ENCODE results near the gene MCTP1. TPM values are rescaled to one million over a fixed set of nuclear protein-coding genes. Genes with fewer than 3 reads are reported as not detected.

Gene MCTP1
- total RNA-seq, 2 donors from 2014 or later, result 0.28 to 1.2 TPM

- DNase-seq (no peak), ATAC-seq (replicated peaks in 1 of 2) (no peak)
- H3K36me3 Mint-ChIP-seq (ENCODE audit: insufficient read depth in 2 of 2), result peaks cover 0 to 3% of the 10 kb centered on the region in 2 donors
- H3K4me1 Mint-ChIP-seq (ENCODE audit: low read depth), result no peaks in the 10 kb centered on the region
- H3K9me3 Mint-ChIP-seq, result peaks cover 1 to 3% of the 10 kb centered on the region in 2 donors
- no peaks in the 10 kb centered on the region for H3K27me3 Mint-ChIP-seq (ENCODE audit: low read depth)
- H3K4me3 Mint-ChIP-seq, result no peak overlapping the region
- no peak overlapping the region for H3K27ac Mint-ChIP-seq
Observed at GRCh38 chr5:94771742-94772141, 513.2 kb downstream of the MCTP1 start.

GRCh38 chr5:94769996-94770395 is 514.9 kb downstream of the MCTP1 start:
- ATAC-seq (replicated peaks in 1 of 2) (no peak), DNase-seq (no peak)
- Mint-ChIP-seq H3K27ac (no peak overlapping the region), H3K36me3 (ENCODE audit: insufficient read depth in 2 of 2) (peaks cover 0 to 3% of the 10 kb centered on the region in 2 donors), H3K4me3 (no peak overlapping the region), H3K4me1 (ENCODE audit: low read depth) (no peaks in the 10 kb centered on the region), H3K9me3 (peaks cover 1 to 3% of the 10 kb centered on the region in 2 donors), H3K27me3 (ENCODE audit: low read depth) (no peaks in the 10 kb centered on the region)

- ATAC-seq (replicated peaks in 1 of 2), result no peak
- H3K36me3 Mint-ChIP-seq (ENCODE audit: insufficient read depth in 2 of 2), result no peaks in the 10 kb centered on the region
- no peak overlapping the region for H3K4me3 Mint-ChIP-seq
- H3K27me3 Mint-ChIP-seq (ENCODE audit: low read depth), result no peaks in the 10 kb centered on the region
- H3K4me1 Mint-ChIP-seq (ENCODE audit: low read depth), result no peaks in the 10 kb centered on the region
- H3K27ac Mint-ChIP-seq, result no peak overlapping the region
- DNase-seq, result no peak
- H3K9me3 Mint-ChIP-seq, result peaks cover 0 to 1% of the 10 kb centered on the region in 2 donors
Observed at GRCh38 chr5:94761786-94762185, 523.1 kb downstream of the MCTP1 start.

- Mint-ChIP-seq H3K4me3 (no peak overlapping the region), H3K9me3 (peaks cover 0 to 1% of the 10 kb centered on the region in 2 donors), H3K27ac (no peak overlapping the region), H3K36me3 (ENCODE audit: insufficient read depth in 2 of 2) (no peaks in the 10 kb centered on the region), H3K27me3 (ENCODE audit: low read depth) (no peaks in the 10 kb centered on the region), H3K4me1 (ENCODE audit: low read depth) (no peaks in the 10 kb centered on the region)
- DNase-seq, result no peak
- ATAC-seq (replicated peaks in 1 of 2), result no peak
Observed at GRCh38 chr5:94761055-94761454, 523.8 kb downstream of the MCTP1 start.

GRCh38 chr5:94759961-94760360 is 524.9 kb downstream of the MCTP1 start:
- peaks cover 0 to 1% of the 10 kb centered on the region in 2 donors for H3K9me3 Mint-ChIP-seq
- ATAC-seq (replicated peaks in 1 of 2) (no peak), DNase-seq (no peak)
- no peaks in the 10 kb centered on the region for H3K27me3 Mint-ChIP-seq (ENCODE audit: low read depth)
- H3K4me3 Mint-ChIP-seq, result no peak overlapping the region
- H3K27ac Mint-ChIP-seq, result no peak overlapping the region
- H3K4me1 Mint-ChIP-seq (ENCODE audit: low read depth), result no peaks in the 10 kb centered on the region
- no peaks in the 10 kb centered on the region for H3K36me3 Mint-ChIP-seq (ENCODE audit: insufficient read depth in 2 of 2)

- no peak for ATAC-seq (replicated peaks in 1 of 2)
- no peaks in the 10 kb centered on the region for H3K36me3 Mint-ChIP-seq (ENCODE audit: insufficient read depth in 2 of 2)
- DNase-seq, result no peak
- no peaks in the 10 kb centered on the region for H3K9me3 Mint-ChIP-seq
- no peak overlapping the region for H3K27ac Mint-ChIP-seq
- no peak overlapping the region for H3K4me3 Mint-ChIP-seq
- no peaks in the 10 kb centered on the region for H3K27me3 Mint-ChIP-seq (ENCODE audit: low read depth)
- no peaks in the 10 kb centered on the region for H3K4me1 Mint-ChIP-seq (ENCODE audit: low read depth)
Observed at GRCh38 chr5:94759022-94759421, 525.9 kb downstream of the MCTP1 start.

- no peaks in the 10 kb centered on the region for H3K9me3 Mint-ChIP-seq
- H3K4me1 Mint-ChIP-seq (ENCODE audit: low read depth), result no peaks in the 10 kb centered on the region
- ATAC-seq (replicated peaks in 1 of 2), result no peak
- no peak overlapping the region for H3K4me3 Mint-ChIP-seq
- DNase-seq, result no peak
- no peaks in the 10 kb centered on the region for H3K36me3 Mint-ChIP-seq (ENCODE audit: insufficient read depth in 2 of 2)
- no peak overlapping the region for H3K27ac Mint-ChIP-seq
- no peaks in the 10 kb centered on the region for H3K27me3 Mint-ChIP-seq (ENCODE audit: low read depth)
Observed at GRCh38 chr5:94754824-94755223, 530.1 kb downstream of the MCTP1 start.

GRCh38 chr5:94751460-94751859 is 533.4 kb downstream of the MCTP1 start:
- DNase-seq (no peak), ATAC-seq (replicated peaks in 1 of 2) (no peak)
- no peaks in the 10 kb centered on the region for H3K36me3 Mint-ChIP-seq (ENCODE audit: insufficient read depth in 2 of 2)
- no peaks in the 10 kb centered on the region for H3K4me1 Mint-ChIP-seq (ENCODE audit: low read depth)
- no peak overlapping the region for H3K4me3 Mint-ChIP-seq
- H3K9me3 Mint-ChIP-seq, result no peaks in the 10 kb centered on the region
- H3K27ac Mint-ChIP-seq, result no peak overlapping the region
- H3K27me3 Mint-ChIP-seq (ENCODE audit: low read depth), result no peaks in the 10 kb centered on the region

- Mint-ChIP-seq H3K4me1 (ENCODE audit: low read depth) (peaks cover 7% of the 10 kb centered on the region), H3K27ac (no peak overlapping the region), H3K27me3 (ENCODE audit: low read depth) (no peaks in the 10 kb centered on the region), H3K4me3 (no peak overlapping the region), H3K36me3 (ENCODE audit: insufficient read depth in 2 of 2) (no peaks in the 10 kb centered on the region), H3K9me3 (no peaks in the 10 kb centered on the region)
- no peak for ATAC-seq (replicated peaks in 1 of 2)
- DNase-seq, result no peak
Observed at GRCh38 chr5:94750681-94751080, 534.2 kb downstream of the MCTP1 start.

GRCh38 chr5:94749042-94749441 is 535.9 kb downstream of the MCTP1 start:
- DNase-seq (no peak), ATAC-seq (replicated peaks in 1 of 2) (no peak)
- no peaks in the 10 kb centered on the region for H3K36me3 Mint-ChIP-seq (ENCODE audit: insufficient read depth in 2 of 2)
- H3K9me3 Mint-ChIP-seq, result no peaks in the 10 kb centered on the region
- no peak overlapping the region for H3K27ac Mint-ChIP-seq
- peaks cover 12% of the 10 kb centered on the region for H3K4me1 Mint-ChIP-seq (ENCODE audit: low read depth)
- H3K4me3 Mint-ChIP-seq, result no peak overlapping the region
- no peaks in the 10 kb centered on the region for H3K27me3 Mint-ChIP-seq (ENCODE audit: low read depth)

GRCh38 chr5:94748212-94748611 is 536.7 kb downstream of the MCTP1 start:
- ATAC-seq (replicated peaks in 1 of 2) (no peak), DNase-seq (no peak)
- no peaks in the 10 kb centered on the region for H3K9me3 Mint-ChIP-seq
- H3K4me3 Mint-ChIP-seq, result no peak overlapping the region
- H3K27me3 Mint-ChIP-seq (ENCODE audit: low read depth), result no peaks in the 10 kb centered on the region
- H3K27ac Mint-ChIP-seq, result no peak overlapping the region
- H3K36me3 Mint-ChIP-seq (ENCODE audit: insufficient read depth in 2 of 2), result no peaks in the 10 kb centered on the region
- peaks cover 12% of the 10 kb centered on the region for H3K4me1 Mint-ChIP-seq (ENCODE audit: low read depth)

- Mint-ChIP-seq H3K4me3 (no peak overlapping the region), H3K9me3 (no peaks in the 10 kb centered on the region), H3K36me3 (ENCODE audit: insufficient read depth in 2 of 2) (no peaks in the 10 kb centered on the region), H3K27me3 (ENCODE audit: low read depth) (no peaks in the 10 kb centered on the region), H3K4me1 (ENCODE audit: low read depth) (peaks cover 12% of the 10 kb centered on the region), H3K27ac (no peak overlapping the region)
- no peak for DNase-seq
- ATAC-seq (replicated peaks in 1 of 2), result no peak
Observed at GRCh38 chr5:94747371-94747770, 537.5 kb downstream of the MCTP1 start.

GRCh38 chr5:94746731-94747124 is 538.2 kb downstream of the MCTP1 start:
- no peak overlapping the region for H3K27ac Mint-ChIP-seq
- H3K9me3 Mint-ChIP-seq, result no peaks in the 10 kb centered on the region
- H3K27me3 Mint-ChIP-seq (ENCODE audit: low read depth), result no peaks in the 10 kb centered on the region
- H3K4me1 Mint-ChIP-seq (ENCODE audit: low read depth), result peaks cover 12% of the 10 kb centered on the region
- DNase-seq, result no peak
- H3K36me3 Mint-ChIP-seq (ENCODE audit: insufficient read depth in 2 of 2), result no peaks in the 10 kb centered on the region
- no peak overlapping the region for H3K4me3 Mint-ChIP-seq
- ATAC-seq (replicated peaks in 1 of 2), result no peak

GRCh38 chr5:94745786-94746730 is 538.8 kb downstream of the MCTP1 start:
- peaks cover 12% of the 10 kb centered on the region for H3K4me1 Mint-ChIP-seq (ENCODE audit: low read depth)
- no peak for DNase-seq
- H3K4me3 Mint-ChIP-seq, result no peak overlapping the region
- H3K9me3 Mint-ChIP-seq, result no peaks in the 10 kb centered on the region
- ATAC-seq (replicated peaks in 1 of 2), result no peak
- H3K27me3 Mint-ChIP-seq (ENCODE audit: low read depth), result no peaks in the 10 kb centered on the region
- H3K36me3 Mint-ChIP-seq (ENCODE audit: insufficient read depth in 2 of 2), result no peaks in the 10 kb centered on the region
- no peak overlapping the region for H3K27ac Mint-ChIP-seq

Data from activated T-cell treated with anti-CD3 and anti-CD28 coated beads, Interleukin-2, amount 50 U/mL, for 72 hours (primary cell).